DMS114 treated with DMSO at 0.1 percent for 48 hours (cell line): ENCODE measurements around the gene PSEN1.

Experiments used
- DNase-seq: peaks from one replicate; lab custom pipeline; 2025; ENCODE audit not compliant: unreplicated experiment; lab: John Stamatoyannopoulos, UW

The PSEN1 gene

DNA sequence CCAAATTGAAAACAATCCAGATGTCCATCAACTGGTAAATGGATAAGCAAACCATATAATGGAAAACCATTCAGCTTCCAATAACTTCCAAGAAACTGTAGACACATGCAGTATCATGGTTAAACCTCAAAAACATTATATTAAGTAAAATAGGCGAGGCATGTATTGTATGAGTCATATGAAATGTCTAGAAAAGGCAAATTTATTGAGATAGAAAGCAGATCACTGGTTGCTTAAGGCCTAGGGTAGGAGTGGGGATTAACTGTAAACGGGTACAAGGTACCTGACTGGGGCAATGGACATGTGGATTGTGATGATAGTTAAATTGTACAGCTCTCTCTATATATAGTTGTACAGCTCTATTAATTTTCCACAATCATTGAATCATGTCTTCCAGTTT lies 79.7 kb downstream of the PSEN1 start:
- no peak for DNase-seq

DNA sequence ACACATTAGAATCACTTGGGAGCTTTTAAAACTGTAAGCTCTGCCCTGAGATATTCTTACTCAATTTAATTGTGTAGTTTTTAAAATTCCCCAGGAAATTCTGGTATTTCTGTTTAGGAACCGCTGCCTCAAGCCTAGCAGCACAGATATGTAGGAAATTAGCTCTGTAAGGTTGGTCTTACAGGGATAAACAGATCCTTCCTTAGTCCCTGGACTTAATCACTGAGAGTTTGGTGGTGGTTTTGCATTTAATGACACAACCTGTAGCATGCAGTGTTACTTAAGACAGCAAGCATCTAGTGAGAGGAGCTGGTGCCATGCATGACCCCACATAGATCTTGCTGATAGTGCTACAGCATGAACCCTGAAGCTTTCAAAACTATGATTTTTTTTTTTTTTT lies 81.1 kb downstream of the PSEN1 start:
- DNase-seq, result no peak

DNA sequence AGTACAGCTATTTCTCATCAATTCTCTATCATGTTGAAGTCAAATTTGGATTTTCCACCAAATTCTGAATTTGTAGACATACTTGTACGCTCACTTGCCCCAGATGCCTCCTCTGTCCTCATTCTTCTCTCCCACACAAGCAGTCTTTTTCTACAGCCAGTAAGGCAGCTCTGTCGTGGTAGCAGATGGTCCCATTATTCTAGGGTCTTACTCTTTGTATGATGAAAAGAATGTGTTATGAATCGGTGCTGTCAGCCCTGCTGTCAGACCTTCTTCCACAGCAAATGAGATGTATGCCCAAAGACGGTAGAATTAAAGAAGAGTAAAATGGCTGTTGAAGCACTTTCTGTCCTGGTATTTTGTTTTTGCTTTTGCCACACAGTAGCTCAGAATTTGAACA lies 83.8 kb downstream of the PSEN1 start:
- DNase-seq, result no peak

GRCh38 chr14:73220634-73221033 lies 84.3 kb downstream of the PSEN1 start:
- no peak for DNase-seq

DNA sequence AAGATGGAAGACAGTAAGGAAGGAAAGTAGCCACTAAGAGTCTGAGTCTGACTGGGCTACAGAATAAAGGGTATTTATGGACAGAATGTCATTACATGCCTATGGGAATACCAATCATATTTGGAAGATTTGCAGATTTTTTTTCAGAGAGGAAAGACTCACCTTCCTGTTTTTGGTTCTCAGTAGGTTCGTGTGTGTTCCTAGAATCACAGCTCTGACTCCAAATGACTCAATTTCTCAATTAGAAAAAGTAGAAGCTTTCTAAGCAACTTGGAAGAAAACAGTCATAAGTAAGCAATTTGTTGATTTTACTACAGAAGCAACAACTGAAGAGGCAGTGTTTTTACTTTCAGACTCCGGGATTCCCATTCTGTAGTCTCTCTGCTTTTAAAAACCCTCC lies 85.6 kb downstream of the PSEN1 start:
- no peak for DNase-seq

- DNase-seq, result no peak
Observed at GRCh38 chr14:73223049-73223448, 86.7 kb downstream of the PSEN1 start.

DNA sequence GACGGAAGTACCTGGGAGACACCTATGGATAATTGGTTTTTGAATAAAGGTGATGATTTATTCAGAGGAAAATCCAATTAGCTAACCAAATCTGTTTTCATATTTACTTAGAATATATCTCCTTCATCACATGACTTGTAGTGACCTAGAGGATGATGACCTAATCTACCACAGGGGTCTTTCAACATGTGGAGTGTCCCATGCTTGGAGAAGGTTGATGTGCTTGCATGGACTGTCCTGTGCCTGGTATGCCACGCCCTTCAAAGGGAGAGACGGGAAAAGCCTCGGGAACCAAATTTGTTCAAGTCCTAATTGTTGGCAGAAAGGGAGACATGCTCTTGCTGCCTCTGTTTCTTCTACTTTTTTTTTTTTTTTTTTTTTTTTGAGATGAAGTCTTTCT lies 89.2 kb downstream of the PSEN1 start:
- no peak for DNase-seq

GRCh38 chr14:73227812-73228781 lies 91.8 kb downstream of the PSEN1 start:
- DNase-seq, result no peak

DNA sequence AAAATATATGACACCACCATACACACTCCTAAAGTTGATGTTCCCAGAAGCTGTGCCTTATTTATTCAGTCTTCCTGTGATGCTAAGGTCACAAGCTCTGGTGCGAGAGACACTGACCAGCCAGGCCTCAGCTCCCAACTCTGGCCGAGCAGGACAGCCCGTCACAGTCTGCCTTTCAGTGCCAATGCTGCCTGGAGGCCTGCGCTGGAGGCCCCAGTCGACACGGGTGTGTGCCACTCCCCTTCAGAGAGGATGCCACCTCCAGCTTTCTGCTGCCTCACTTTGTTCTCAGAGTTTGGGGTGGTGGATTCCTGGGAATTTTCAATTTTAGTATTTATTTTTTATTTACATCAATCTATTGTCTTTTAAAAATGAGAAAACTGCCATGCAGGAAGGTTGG lies 93.7 kb downstream of the PSEN1 start:
- DNase-seq, result no peak

DNA sequence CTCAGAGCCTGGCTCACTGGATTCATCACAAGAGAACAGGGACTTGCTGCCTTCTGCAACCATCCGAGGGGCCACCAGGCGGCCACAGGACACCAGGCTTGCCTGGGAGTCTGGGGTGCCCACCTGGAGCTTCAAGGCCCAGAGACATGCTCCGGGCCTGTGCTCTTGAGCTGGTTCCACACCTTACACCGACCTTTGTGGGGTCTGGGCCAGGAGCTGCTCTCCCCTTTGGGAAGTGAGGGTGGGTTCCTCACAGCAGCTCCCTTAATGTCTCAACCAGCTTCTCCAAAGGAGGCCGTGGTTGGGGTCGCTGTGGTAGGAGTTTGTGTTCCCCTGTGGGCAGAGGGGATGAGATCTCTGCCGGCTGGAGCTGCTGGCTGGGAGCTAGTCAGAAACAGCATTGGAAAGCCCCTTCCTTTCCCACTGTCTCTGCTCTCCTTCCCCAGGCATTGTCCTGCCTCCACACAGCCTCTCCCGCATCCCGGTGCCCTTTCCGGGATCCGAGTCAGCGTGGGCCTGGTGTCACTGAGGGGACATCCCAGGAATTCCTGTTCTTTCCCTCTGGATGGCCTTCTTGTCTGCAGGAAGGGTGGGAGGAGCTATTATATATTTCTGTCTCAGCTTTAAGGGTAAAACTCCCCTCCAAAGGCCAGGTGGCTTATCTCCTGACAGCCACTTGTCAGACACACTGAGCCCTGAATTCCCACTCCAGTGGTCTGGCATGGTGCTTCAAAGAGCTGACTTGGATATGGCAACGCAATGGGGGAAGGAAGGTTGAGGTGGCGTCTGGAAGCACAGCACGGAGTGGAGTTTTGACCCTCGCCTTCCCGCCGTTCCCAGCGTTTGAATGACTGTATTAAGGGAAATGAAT lies 95.9 kb downstream of the PSEN1 start:
- no peak for DNase-seq

DNA sequence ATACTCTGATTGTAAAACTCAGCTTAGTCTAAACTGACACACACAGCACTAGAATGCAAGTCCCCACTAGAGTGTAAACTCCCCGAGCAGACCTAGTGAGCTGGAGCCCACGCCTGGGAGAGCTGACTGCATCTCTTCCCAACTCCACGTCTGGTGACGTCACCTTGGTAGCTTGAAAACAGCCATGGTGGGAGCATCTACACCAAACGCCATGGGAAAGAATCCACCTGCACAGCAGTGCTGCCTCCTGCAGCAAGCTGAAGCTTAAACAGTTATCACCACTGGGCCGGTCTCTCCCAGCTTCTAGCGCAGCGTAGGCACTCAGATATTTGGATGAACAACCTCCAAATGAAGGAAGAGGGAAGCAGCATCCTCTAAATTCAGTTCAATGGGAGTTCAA lies 96.7 kb downstream of the PSEN1 start:
- no peak for DNase-seq

- no peak for DNase-seq
Observed at GRCh38 chr14:73233564-73233963, 97.3 kb downstream of the PSEN1 start.

- no peak for DNase-seq
Observed at GRCh38 chr14:73234029-73234428, 97.7 kb downstream of the PSEN1 start.

DNA sequence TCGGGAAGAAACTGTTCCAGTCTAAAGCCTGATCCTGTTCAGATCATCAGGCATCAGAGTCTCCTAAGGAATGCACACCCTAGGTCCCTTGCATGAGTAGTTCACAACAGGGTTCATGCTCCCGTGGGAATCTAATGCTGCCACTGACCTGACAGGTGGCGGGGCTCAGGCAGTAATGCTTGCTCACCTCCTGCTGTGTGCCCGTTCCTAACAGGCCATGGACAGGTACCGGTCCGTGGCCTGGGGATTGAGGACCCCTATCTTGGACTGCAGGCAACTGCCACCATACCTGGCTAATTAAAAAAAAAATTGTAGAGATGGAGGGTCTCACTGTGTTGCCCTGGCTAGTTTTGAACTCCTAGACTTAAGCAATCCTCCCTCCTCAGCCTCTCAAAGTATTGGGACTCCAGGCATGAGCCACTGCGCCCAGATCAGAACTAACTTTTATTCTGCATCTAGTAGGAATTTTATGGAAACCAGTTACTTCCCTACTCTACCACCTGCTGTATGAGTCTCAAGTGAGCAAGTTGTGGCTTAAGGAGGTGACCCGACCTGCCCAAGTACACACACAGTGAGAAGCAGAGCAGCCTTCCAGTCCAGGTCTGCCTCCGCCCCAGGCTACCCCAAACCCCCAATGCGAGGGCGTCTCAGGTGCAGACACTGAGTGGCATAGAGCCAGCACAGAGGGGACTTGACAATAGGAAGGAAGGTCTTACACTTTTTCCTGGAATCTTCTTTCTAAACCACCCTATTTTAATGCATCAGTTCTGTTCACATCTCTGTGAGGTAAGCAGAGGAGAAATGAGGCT lies 98.5 kb downstream of the PSEN1 start:
- no peak for DNase-seq

DNA sequence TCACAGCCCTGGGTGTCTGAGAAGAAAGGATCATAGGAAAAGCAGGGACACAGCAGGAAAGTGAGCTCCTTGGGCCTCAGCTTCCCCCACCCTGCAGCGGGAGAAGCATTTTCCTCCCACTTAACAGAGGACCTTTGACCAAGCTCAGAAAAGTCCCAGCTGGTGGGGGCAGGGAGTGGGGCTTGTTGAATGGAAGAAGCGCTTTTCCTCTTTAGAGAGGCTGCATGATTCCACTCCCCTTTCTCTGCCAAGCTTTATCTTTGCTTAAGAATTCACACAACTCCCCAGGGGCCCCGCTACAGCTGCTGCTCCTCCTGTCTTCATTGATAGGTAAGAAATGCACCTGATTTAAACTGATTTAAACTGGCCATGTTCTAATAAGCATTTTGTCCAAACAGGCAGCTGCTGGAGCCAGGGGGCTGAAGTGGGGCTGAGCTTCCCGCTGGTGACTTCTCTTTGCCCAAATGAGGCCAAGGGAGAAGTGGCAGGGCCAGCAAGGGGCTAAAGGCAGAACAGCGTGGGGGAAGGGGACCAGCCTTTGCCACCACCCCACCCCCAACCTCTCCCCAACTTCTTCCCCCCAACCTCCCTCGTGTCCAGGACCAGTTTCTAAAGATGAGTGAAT lies 99.3 kb downstream of the PSEN1 start:
- DNase-seq, result no peak

- DNase-seq, result no peak
Observed at GRCh38 chr14:73236157-73236556, 99.8 kb downstream of the PSEN1 start.

GRCh38 chr14:73236752-73237218 lies 100.5 kb downstream of the PSEN1 start:
- no peak for DNase-seq

- no peak for DNase-seq
Observed at GRCh38 chr14:73237219-73237785, 101.0 kb downstream of the PSEN1 start, which contains the start of gene PAPLN. Gene PAPLN (plus strand): TSS chr14:73237506. CDS start chr14:73239779, 2,273 bp downstream.

DNA sequence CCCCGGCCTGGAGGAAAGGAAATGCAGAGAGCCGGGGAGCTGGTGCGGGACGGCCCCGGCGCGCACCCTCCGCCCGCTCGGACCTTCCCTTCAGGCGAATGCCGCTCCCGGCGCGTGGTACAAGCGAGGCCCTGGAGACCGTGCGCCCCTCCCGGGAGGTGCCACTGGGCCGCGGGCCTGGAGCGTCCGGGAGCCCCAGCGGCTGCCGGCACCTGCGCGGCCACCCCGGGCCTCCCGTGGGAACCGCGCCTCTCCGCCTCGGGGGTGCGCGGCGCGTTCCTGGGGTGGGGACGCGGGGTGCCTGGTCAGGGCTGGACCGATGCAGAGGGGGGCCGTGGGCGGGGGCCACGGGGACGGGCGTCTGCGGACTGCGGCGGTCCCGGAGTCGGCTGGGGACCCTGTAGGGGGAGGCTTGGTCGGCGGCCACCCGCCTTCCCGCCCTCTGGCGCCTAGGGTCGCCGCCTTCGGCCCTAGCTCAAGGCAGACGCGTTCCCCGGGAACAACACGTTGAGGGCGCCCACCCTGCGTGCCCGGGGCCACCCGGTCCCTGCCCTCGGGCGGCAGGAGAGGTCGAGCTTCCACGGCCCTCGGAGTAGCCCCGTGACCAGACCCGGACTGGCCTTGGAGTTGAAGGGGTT lies 101.6 kb downstream of the PSEN1 start:
- no peak for DNase-seq

- no peak for DNase-seq
Observed at GRCh38 chr14:73238424-73238852, 102.1 kb downstream of the PSEN1 start.
